ENCODE results near the gene BCKDK. TPM values are rescaled to one million over a fixed set of nuclear protein-coding genes. Genes with fewer than 3 reads are reported as not detected.

BCKDK gene
- total and polyA plus RNA-seq, 2 of the 13 experiments (the other 11 are each of a cell fraction or from before 2014, with no cell fraction given): 24.9 to 42.6 TPM

DNA sequence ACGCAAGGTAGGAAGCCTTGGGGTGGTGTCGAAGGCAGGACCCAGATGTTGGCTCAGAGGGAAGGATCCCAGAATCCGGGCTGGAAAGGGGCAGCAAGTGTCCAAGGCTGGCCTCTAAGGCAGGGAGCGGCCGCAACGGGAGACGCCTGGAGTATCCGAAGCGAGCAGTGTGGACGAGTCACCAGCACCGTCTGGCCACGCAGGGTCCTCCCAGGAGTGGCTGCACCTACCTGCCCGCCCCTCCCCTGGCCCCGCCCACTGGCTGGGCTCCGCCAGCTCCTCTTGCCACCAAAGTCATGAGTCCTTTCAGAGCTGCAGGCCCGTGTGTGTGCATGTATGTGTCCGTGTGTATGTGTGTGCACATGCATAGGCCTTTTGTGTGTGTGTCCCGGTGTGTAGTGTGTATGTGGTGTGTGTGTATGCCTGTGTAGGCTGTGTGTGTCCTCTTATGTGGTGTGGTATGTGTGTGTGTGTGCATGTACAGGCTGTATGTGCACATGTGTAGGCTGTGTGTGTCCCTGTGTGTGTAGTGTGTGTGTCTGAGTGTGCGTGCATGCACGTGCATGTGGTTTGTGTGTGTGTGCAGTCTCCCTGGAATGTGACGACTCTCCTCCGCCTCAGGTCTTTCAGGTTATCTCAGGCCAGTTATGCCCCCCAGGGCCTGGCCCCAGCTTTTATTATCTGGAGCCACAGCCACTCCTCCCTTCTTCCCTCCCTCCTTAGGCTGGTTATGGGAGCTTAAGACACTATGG, 27.5 kb downstream of the BCKDK start, which contains the start of gene PRSS8 (continued):
- TF ChIP-seq ARNT (IDR thresholded peaks at IDR 0.05) (0 out of 2 replicates have a peak, but pooled peaks have one; percentile 82), ZNF235 (CRISPR knock-in tag; IDR thresholded peaks at IDR 0.05; ENCODE audit: borderline replicate concordance) (no peak), SIN3B (IDR thresholded peaks at IDR 0.05; ENCODE audit: low read length) (no peak), REL (CRISPR knock-in tag; conservative IDR thresholded peaks at IDR 0.05) (no peak), SETDB1 (CRISPR knock-in tag; IDR thresholded peaks at IDR 0.05; ENCODE audit: borderline replicate concordance) (no peak), SALL1 (CRISPR knock-in tag; IDR thresholded peaks at IDR 0.05) (peak; percentile 43; the same call in 1 of the 2 replicates), POLR2AphosphoS2 (IDR thresholded peaks at IDR 0.05; ENCODE audit: low read depth, low read length) (no peak), RARA (CRISPR knock-in tag; IDR thresholded peaks at IDR 0.05) (no peak), DNMT1 (CRISPR knock-in tag; IDR thresholded peaks at IDR 0.05) (no peak), TOE1 (CRISPR knock-in tag; IDR thresholded peaks at IDR 0.05) (no peak), ZNF34 (CRISPR knock-in tag; IDR thresholded peaks at IDR 0.05; ENCODE audit: borderline replicate concordance) (no peak), POLR2A (IDR thresholded peaks at IDR 0.05; ENCODE audit: insufficient read depth in 1 of 2, low read depth in 2 of 2, low read length in 2 of 2) (peak in 1 of 2 experiments; percentile 68; a peak in 2 of 4 replicates), ZNF331 (CRISPR knock-in tag; IDR thresholded peaks at IDR 0.05) (peak; percentile 79)
- TF ChIP-seq, protein P1, sequence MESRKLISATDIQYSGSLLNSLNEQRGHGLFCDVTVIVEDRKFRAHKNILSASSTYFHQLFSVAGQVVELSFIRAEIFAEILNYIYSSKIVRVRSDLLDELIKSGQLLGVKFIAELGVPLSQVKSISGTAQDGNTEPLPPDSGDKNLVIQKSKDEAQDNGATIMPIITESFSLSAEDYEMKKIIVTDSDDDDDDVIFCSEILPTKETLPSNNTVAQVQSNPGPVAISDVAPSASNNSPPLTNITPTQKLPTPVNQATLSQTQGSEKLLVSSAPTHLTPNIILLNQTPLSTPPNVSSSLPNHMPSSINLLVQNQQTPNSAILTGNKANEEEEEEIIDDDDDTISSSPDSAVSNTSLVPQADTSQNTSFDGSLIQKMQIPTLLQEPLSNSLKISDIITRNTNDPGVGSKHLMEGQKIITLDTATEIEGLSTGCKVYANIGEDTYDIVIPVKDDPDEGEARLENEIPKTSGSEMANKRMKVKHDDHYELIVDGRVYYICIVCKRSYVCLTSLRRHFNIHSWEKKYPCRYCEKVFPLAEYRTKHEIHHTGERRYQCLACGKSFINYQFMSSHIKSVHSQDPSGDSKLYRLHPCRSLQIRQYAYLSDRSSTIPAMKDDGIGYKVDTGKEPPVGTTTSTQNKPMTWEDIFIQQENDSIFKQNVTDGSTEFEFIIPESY (CRISPR knock-in tag; IDR thresholded peaks at IDR 0.05): no peak
- TF ChIP-seq, protein P2, sequence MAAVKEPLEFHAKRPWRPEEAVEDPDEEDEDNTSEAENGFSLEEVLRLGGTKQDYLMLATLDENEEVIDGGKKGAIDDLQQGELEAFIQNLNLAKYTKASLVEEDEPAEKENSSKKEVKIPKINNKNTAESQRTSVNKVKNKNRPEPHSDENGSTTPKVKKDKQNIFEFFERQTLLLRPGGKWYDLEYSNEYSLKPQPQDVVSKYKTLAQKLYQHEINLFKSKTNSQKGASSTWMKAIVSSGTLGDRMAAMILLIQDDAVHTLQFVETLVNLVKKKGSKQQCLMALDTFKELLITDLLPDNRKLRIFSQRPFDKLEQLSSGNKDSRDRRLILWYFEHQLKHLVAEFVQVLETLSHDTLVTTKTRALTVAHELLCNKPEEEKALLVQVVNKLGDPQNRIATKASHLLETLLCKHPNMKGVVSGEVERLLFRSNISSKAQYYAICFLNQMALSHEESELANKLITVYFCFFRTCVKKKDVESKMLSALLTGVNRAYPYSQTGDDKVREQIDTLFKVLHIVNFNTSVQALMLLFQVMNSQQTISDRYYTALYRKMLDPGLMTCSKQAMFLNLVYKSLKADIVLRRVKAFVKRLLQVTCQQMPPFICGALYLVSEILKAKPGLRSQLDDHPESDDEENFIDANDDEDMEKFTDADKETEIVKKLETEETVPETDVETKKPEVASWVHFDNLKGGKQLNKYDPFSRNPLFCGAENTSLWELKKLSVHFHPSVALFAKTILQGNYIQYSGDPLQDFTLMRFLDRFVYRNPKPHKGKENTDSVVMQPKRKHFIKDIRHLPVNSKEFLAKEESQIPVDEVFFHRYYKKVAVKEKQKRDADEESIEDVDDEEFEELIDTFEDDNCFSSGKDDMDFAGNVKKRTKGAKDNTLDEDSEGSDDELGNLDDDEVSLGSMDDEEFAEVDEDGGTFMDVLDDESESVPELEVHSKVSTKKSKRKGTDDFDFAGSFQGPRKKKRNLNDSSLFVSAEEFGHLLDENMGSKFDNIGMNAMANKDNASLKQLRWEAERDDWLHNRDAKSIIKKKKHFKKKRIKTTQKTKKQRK (IDR thresholded peaks at IDR 0.05; ENCODE audit: low read length): no peak
- TF ChIP-seq, protein P3, sequence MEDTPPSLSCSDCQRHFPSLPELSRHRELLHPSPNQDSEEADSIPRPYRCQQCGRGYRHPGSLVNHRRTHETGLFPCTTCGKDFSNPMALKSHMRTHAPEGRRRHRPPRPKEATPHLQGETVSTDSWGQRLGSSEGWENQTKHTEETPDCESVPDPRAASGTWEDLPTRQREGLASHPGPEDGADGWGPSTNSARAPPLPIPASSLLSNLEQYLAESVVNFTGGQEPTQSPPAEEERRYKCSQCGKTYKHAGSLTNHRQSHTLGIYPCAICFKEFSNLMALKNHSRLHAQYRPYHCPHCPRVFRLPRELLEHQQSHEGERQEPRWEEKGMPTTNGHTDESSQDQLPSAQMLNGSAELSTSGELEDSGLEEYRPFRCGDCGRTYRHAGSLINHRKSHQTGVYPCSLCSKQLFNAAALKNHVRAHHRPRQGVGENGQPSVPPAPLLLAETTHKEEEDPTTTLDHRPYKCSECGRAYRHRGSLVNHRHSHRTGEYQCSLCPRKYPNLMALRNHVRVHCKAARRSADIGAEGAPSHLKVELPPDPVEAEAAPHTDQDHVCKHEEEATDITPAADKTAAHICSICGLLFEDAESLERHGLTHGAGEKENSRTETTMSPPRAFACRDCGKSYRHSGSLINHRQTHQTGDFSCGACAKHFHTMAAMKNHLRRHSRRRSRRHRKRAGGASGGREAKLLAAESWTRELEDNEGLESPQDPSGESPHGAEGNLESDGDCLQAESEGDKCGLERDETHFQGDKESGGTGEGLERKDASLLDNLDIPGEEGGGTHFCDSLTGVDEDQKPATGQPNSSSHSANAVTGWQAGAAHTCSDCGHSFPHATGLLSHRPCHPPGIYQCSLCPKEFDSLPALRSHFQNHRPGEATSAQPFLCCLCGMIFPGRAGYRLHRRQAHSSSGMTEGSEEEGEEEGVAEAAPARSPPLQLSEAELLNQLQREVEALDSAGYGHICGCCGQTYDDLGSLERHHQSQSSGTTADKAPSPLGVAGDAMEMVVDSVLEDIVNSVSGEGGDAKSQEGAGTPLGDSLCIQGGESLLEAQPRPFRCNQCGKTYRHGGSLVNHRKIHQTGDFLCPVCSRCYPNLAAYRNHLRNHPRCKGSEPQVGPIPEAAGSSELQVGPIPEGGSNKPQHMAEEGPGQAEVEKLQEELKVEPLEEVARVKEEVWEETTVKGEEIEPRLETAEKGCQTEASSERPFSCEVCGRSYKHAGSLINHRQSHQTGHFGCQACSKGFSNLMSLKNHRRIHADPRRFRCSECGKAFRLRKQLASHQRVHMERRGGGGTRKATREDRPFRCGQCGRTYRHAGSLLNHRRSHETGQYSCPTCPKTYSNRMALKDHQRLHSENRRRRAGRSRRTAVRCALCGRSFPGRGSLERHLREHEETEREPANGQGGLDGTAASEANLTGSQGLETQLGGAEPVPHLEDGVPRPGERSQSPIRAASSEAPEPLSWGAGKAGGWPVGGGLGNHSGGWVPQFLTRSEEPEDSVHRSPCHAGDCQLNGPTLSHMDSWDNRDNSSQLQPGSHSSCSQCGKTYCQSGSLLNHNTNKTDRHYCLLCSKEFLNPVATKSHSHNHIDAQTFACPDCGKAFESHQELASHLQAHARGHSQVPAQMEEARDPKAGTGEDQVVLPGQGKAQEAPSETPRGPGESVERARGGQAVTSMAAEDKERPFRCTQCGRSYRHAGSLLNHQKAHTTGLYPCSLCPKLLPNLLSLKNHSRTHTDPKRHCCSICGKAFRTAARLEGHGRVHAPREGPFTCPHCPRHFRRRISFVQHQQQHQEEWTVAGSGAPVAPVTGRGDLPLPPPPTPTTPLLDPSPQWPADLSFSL (CRISPR knock-in tag; IDR thresholded peaks at IDR 0.05): peak; percentile 93
- TF ChIP-seq, protein P4, sequence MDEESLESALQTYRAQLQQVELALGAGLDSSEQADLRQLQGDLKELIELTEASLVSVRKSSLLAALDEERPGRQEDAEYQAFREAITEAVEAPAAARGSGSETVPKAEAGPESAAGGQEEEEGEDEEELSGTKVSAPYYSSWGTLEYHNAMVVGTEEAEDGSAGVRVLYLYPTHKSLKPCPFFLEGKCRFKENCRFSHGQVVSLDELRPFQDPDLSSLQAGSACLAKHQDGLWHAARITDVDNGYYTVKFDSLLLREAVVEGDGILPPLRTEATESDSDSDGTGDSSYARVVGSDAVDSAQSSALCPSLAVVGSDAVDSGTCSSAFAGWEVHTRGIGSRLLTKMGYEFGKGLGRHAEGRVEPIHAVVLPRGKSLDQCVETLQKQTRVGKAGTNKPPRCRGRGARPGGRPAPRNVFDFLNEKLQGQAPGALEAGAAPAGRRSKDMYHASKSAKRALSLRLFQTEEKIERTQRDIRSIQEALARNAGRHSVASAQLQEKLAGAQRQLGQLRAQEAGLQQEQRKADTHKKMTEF (CRISPR knock-in tag; IDR thresholded peaks at IDR 0.05): no peak
